ENCODE measurements around the gene SAPCD2. TPM values are rescaled to one million over a fixed set of nuclear protein-coding genes. Genes with fewer than 3 reads are reported as not detected.

SAPCD2 gene, protein sequence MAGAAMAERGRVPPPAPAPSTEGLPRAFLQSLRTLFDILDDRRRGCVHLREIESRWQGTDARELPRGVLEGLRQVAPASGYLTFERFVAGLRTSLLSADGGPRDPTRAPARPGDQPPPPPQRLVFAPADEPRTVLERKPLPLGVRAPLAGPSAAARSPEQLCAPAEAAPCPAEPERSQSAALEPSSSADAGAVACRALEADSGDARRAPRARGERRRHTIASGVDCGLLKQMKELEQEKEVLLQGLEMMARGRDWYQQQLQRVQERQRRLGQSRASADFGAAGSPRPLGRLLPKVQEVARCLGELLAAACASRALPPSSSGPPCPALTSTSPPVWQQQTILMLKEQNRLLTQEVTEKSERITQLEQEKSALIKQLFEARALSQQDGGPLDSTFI
- 0.85 and 10.4 TPM in 2 replicates for total RNA-seq

GRCh38 chr9:137070201-137070905, at the start of gene SAPCD2:
TSS of gene SAPCD2 (minus strand) at chr9:137070557. CDS start at chr9:137070460, 97 bp downstream.

GRCh38 chr9:137114613-137115393, 44.4 kb upstream of the SAPCD2 start, which contains the start of gene DPP7:
TSS of gene DPP7 (minus strand) at chr9:137114733. CDS start at chr9:137114713, 20 bp downstream.

GRCh38 chr9:137086531-137087408, 16.4 kb upstream of the SAPCD2 start, which contains the start of gene MAN1B1:
TSS of gene MAN1B1 (plus strand) at chr9:137086985. CDS start at chr9:137087000, 15 bp downstream.

GRCh38 chr9:137077010-137077747, 6.8 kb upstream of the SAPCD2 start, which contains the start of gene UAP1L1:
TSS of gene UAP1L1 (plus strand) at chr9:137077517. CDS start at chr9:137077533, 16 bp downstream.

DNA sequence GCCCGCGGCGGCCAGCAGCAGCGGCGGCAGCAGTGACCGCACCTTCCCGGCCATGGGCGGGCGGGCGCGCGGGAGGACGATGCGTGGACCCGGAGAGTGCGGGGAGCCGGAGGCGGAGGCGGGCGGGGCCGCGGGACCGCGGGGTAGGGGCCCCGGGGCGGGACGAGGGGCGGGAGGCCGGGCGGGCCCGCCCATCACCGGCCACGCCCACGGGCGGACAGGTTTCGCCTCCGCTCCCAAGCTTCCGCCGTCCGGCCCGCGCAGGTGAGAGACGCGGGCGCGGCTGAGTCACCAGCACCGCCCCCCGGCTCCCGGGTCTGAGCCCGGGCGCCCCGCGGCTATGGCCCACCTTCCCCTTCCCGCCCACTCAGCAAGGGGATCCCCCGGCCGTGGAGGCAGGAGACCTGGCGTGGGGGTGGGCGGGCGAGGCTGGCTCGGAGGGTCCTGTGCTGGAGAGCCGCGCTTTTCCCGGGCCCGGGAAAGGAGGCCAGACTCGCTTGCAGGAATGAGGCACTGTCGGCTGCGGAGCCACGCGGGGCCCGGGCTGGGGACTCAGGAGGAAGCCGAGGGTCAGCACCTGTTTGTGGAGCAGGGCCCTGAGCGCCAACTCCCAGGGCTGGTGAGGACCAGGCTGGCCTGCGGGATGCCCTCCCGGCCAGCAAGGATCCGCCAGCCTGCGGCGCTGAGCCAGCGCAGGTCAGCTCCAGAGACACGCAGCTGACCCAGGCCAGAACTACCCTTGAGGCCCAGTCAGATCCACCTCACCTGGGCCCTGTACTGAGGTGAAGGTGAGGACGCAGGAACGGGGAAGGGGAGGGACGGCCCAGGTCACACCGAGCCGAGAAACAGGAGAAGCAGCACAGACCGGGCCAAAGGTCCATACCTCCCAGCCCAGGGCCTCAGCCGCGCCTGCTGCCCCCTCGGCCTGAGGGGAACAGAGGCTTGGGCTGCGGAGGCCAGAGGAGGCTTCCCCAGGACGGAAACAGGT, 16.1 kb downstream of the SAPCD2 start, which contains the start of gene ENTPD2:
TSS of gene ENTPD2 (minus strand) at position 118 of the 988 bp plus-strand sequence. CDS start at position 54, 64 bp downstream.

GRCh38 chr9:137046088-137046787, 24.1 kb downstream of the SAPCD2 start, which contains the start of gene NPDC1:
TSS of gene NPDC1 (minus strand) at chr9:137046177. CDS start at chr9:137045989, 188 bp downstream.

GRCh38 chr9:137031904-137032640, 38.3 kb downstream of the SAPCD2 start, which contains the start of gene FUT7:
TSS of gene FUT7 (minus strand) at chr9:137032088. CDS start at chr9:137031991, 97 bp downstream.

GRCh38 chr9:137027369-137028262, 42.7 kb downstream of the SAPCD2 start, which contains the start of gene ABCA2:
TSS of gene ABCA2 (minus strand) at chr9:137028237. CDS start at chr9:137028140, 97 bp downstream.

Other genes with a start within 250 kb of the SAPCD2 start
- 1.5 and 6.8 TPM in 2 replicates for gene AJM1, start 228.1 kb downstream of the SAPCD2 start, total RNA-seq
- 96.0 and 110 TPM in 2 replicates for gene PHPT1, start 221.1 kb downstream of the SAPCD2 start, total RNA-seq
- 3.3 and 9.6 TPM in 2 replicates for gene MAMDC4, start 218.2 kb downstream of the SAPCD2 start, total RNA-seq
- 297 and 393 TPM in 2 replicates for gene EDF1, start 204.2 kb downstream of the SAPCD2 start, total RNA-seq
- 9.0 and 28.9 TPM in 2 replicates for gene TRAF2, start 184.0 kb downstream of the SAPCD2 start, total RNA-seq
- 161 and 176 TPM in 2 replicates for gene FBXW5, start 125.8 kb downstream of the SAPCD2 start, total RNA-seq
- 0.19 TPM in 1 of 2 replicates, not detected in the other for gene C8G, start 125.3 kb downstream of the SAPCD2 start, total RNA-seq
- not detected in 2 replicates for gene LCN12, start 118.3 kb downstream of the SAPCD2 start, total RNA-seq
- 1.7 TPM in 1 of 2 replicates, not detected in the other for gene PTGDS, start 93.1 kb downstream of the SAPCD2 start, total RNA-seq
- 0.85 TPM in 1 of 2 replicates, not detected in the other for gene LCNL1, start 87.6 kb downstream of the SAPCD2 start, total RNA-seq
- 14.9 and 23.6 TPM in 2 replicates for gene PAXX, start 78.1 kb downstream of the SAPCD2 start, total RNA-seq
- gene CLIC3, start 74.0 kb downstream of the SAPCD2 start, total RNA-seq = 0.56 and 1.7 TPM in 2 replicates
- 10.4 and 20.3 TPM in 2 replicates for gene ABCA2, start 42.3 kb downstream of the SAPCD2 start, total RNA-seq
- not detected in 2 replicates for gene FUT7, start 38.5 kb downstream of the SAPCD2 start, total RNA-seq
- gene NPDC1, start 24.4 kb downstream of the SAPCD2 start, total RNA-seq = 14.6 and 20.3 TPM in 2 replicates
- gene ENTPD2, start 16.5 kb downstream of the SAPCD2 start, total RNA-seq = not detected in 2 replicates
- 5.9 and 16.1 TPM in 2 replicates for gene UAP1L1, start 7.0 kb upstream of the SAPCD2 start, total RNA-seq
- gene MAN1B1, start 16.4 kb upstream of the SAPCD2 start, total RNA-seq = 67.3 and 120 TPM in 2 replicates
- 33.9 and 69.9 TPM in 2 replicates for gene DPP7, start 44.2 kb upstream of the SAPCD2 start, total RNA-seq
- gene GRIN1, start 68.6 kb upstream of the SAPCD2 start, total RNA-seq = under 0.01 and 0.19 TPM in 2 replicates
- gene LRRC26, start 99.5 kb upstream of the SAPCD2 start, total RNA-seq = not detected in 2 replicates
- gene TMEM210, start 101.5 kb upstream of the SAPCD2 start, total RNA-seq = not detected in 2 replicates
- 16.9 and 21.5 TPM in 2 replicates for gene ANAPC2, start 118.0 kb upstream of the SAPCD2 start, total RNA-seq
- 43.1 and 109 TPM in 2 replicates for gene SSNA1, start 118.1 kb upstream of the SAPCD2 start, total RNA-seq
- 4.2 and 7.7 TPM in 2 replicates for gene TPRN, start 130.2 kb upstream of the SAPCD2 start, total RNA-seq
- gene TMEM203, start 135.1 kb upstream of the SAPCD2 start, total RNA-seq = 36.9 and 42.9 TPM in 2 replicates
- gene NDOR1, start 135.1 kb upstream of the SAPCD2 start, total RNA-seq = 2.8 and 5.9 TPM in 2 replicates
- gene RNF208, start 151.7 kb upstream of the SAPCD2 start, total RNA-seq = 0.19 and 0.28 TPM in 2 replicates
- gene CYSRT1, start 154.6 kb upstream of the SAPCD2 start, total RNA-seq = under 0.01 and 0.19 TPM in 2 replicates
- not detected in 2 replicates for gene RNF224, start 156.9 kb upstream of the SAPCD2 start, total RNA-seq
- not detected in 2 replicates for gene SLC34A3, start 160.3 kb upstream of the SAPCD2 start, total RNA-seq
- 99.2 and 1,104 TPM in 2 replicates for gene TUBB4B, start 170.7 kb upstream of the SAPCD2 start, total RNA-seq
- gene STPG3, start 180.7 kb upstream of the SAPCD2 start, total RNA-seq = not detected in 2 replicates
- gene NELFB, start 184.8 kb upstream of the SAPCD2 start, total RNA-seq = 45.1 and 65.0 TPM in 2 replicates
- gene TOR4A, start 207.2 kb upstream of the SAPCD2 start, total RNA-seq = 13.8 and 31.1 TPM in 2 replicates
- gene NRARP, start 231.7 kb upstream of the SAPCD2 start, total RNA-seq = 0.28 and 0.77 TPM in 2 replicates

All from regular cardiac myocyte (primary cell).